ENCODE data around the gene C18orf54.

GRCh38 chr18:54416436-54416835 lies 58.7 kb downstream of the C18orf54 start:
- TF ChIP-seq CTCF (IDR thresholded peaks at IDR 0.05) (no peak), POLR2A (IDR thresholded peaks at IDR 0.05) (no peak)
